Thymus (tissue), 11 donors: ENCODE data around the gene PHF14. TPM values are rescaled to one million over a fixed set of nuclear protein-coding genes. Genes with fewer than 3 reads are reported as not detected.
"Not testable (repeated sequence)": the region's sequence is repeated elsewhere in the genome, so short reads cannot be mapped to it uniquely, and the experiment has no call there.

Experiments used
- DNase-seq, 9 donors: peaks; one replicate each; pipeline ENCODE4 v3.0.0-alpha.2; 2013; ENCODE audit warnings: low spot score in 9 of 9, low read depth in 6 of 9, missing footprints in 1 of 9
- H3K27ac ChIP-seq, 2 donors: one replicate each; pipeline ENCODE4 v1.5.1; 2013; ENCODE audit warnings: control low read depth in 1 of 2, low read depth in 1 of 2, low read length in 1 of 2, mild to moderate bottlenecking in 1 of 2, moderate library complexity in 1 of 2
- H3K27me3 ChIP-seq, 2 donors: one replicate each; pipeline ENCODE4 v1.5.1; 2013; ENCODE audit warnings: low read length in 1 of 2; ENCODE audit not compliant: control insufficient read depth in 2 of 2, insufficient read depth in 1 of 2
- H3K36me3 ChIP-seq, 2 donors: one replicate each; pipeline ENCODE4 v1.5.1; 2013; ENCODE audit warnings: low read length in 1 of 2, mild to moderate bottlenecking in 1 of 2, moderate library complexity in 1 of 2; ENCODE audit not compliant: control insufficient read depth in 2 of 2, insufficient read depth in 2 of 2
- H3K4me1 ChIP-seq, 2 donors: one replicate each; pipeline ENCODE4 v1.5.1; 2013; ENCODE audit warnings: low read length in 2 of 2; ENCODE audit not compliant: control insufficient read depth in 2 of 2, insufficient read depth in 2 of 2
- H3K4me3 ChIP-seq, 2 donors: one replicate each; pipeline ENCODE4 v1.5.1; 2013; ENCODE audit warnings: low read length in 2 of 2, control low read depth in 1 of 2, mild to moderate bottlenecking in 1 of 2
- H3K9me3 ChIP-seq, 2 donors: one replicate each; pipeline ENCODE4 v1.5.1; 2013; ENCODE audit warnings: low read length in 1 of 2, mild to moderate bottlenecking in 1 of 2; ENCODE audit not compliant: control insufficient read depth in 2 of 2, insufficient read depth in 1 of 2
- WGBS: extraction: QIAGEN DNeasy Blood & Tissue Kit; methylation state at CpG from one replicate; pipeline ENCODE4 v1.1.7; 2013; 5-methylcytosine and 5-hydroxymethylcytosine counted together
- polyA plus RNA-seq: library from polyadenylated mRNA; stranded (reverse); fragments of 200-250 nt; gene quantifications from one replicate; pipeline ENCODE4 v1.2.3, GENCODE V29; 2013
- total RNA-seq: library from RNA; stranded (reverse); fragments of 120-200 nt; gene quantifications from one replicate; pipeline ENCODE4 v1.2.4, GENCODE V29; 2013
- donor health status: healthy.

PHF14 gene
- total and polyA plus RNA-seq, 2 donors: 48.2 to 57.3 TPM

- Histone ChIP-seq H3K27ac (no peak overlapping the region), H3K4me1 (peaks cover 0 to 9% of the 10 kb centered on the region in 2 donors), H3K9me3 (no peaks in the 10 kb centered on the region), H3K27me3 (no peaks in the 10 kb centered on the region), H3K4me3 (no peak overlapping the region), H3K36me3 (peaks cover 0 to 13% of the 10 kb centered on the region in 2 donors)
- DNase-seq: no peak
- 99% methylated on average over 5 of the region's 5 CpGs for WGBS
These were observed 1.5 kb upstream of the PHF14 start for GRCh38 chr7:10972174-10972573.

DNA sequence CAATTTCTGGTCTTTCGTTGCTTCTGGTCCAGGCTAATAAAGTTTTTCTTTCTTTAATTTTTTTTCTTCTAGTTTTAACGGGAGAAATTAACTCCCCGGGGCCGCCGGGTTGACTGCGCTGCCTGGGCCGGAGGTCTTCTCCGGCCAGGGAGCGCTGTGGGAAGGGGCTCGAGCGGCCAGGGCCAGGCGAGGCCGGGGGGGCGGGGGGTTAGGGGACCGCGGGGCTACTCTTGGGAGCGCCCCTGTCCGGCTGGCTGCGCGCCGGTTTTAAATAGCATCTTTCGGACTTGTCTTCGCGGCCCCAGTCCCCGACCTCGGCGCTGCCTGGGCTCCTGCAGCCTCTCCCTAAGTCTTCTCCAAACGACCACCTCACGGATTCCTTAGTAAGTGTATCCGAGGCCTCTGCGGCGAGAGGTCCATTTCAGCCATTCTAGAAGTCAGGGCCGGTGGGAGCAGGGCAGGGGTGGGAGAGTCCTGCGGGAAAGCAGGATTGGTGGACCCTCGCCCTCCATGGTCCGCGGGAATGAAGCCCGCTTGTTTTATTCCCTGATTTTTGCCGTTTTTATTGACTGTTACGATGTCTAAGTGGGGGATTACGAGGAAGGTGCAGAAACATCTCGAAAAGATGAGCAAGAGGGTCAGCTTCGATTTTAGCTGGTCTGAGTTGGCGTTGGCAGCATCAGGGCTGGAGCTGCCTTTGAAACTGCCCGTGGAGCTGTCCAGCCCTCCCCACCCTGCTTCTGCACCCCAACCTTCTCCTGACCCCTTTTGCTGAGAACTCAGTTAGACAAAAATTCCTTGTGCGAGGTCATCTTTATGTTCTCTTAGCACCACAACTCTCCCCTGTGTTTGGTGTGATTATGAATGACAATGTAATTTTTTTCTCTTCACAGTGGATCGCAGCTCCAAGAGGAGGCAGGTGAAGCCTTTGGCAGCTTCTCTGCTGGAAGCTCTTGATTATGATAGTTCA lies 555 bp downstream of the PHF14 start:
- Histone ChIP-seq H3K27me3 (no peaks in the 10 kb centered on the region), H3K27ac (peak overlapping the region; percentile 74 to 79), H3K4me3 (peak overlapping the region; percentile 75 to 76), H3K36me3 (peaks cover 0 to 21% of the 10 kb centered on the region in 2 donors), H3K4me1 (peaks cover 0 to 9% of the 10 kb centered on the region in 2 donors), H3K9me3 (no peaks in the 10 kb centered on the region)
- DNase-seq: peak in 5 of 9 donors; percentile 3 to 41 (median 13)
- WGBS: 1% methylated on average over 47 of the region's 47 CpGs

GRCh38 chr7:10977113-10977512 lies 3.4 kb downstream of the PHF14 start:
- peaks cover 0 to 25% of the 10 kb centered on the region in 2 donors for H3K36me3 ChIP-seq
- no peak for DNase-seq
- H3K27ac ChIP-seq: no peak overlapping the region
- no peak overlapping the region for H3K4me3 ChIP-seq
- H3K4me1 ChIP-seq: peaks cover 0 to 9% of the 10 kb centered on the region in 2 donors
- 83% methylated on average over 4 of the region's 4 CpGs for WGBS
- H3K9me3 ChIP-seq: no peaks in the 10 kb centered on the region
- no peaks in the 10 kb centered on the region for H3K27me3 ChIP-seq

- Histone ChIP-seq H3K4me3 (no peak overlapping the region), H3K4me1 (no peaks in the 10 kb centered on the region), H3K27ac (no peak overlapping the region), H3K27me3 (no peaks in the 10 kb centered on the region), H3K9me3 (no peaks in the 10 kb centered on the region), H3K36me3 (peaks cover 6 to 32% of the 10 kb centered on the region in 2 donors)
- 98% methylated on average over 3 of the region's 3 CpGs for WGBS
- DNase-seq: no peak
These were observed 7.6 kb downstream of the PHF14 start for GRCh38 chr7:10981317-10981716.

DNA sequence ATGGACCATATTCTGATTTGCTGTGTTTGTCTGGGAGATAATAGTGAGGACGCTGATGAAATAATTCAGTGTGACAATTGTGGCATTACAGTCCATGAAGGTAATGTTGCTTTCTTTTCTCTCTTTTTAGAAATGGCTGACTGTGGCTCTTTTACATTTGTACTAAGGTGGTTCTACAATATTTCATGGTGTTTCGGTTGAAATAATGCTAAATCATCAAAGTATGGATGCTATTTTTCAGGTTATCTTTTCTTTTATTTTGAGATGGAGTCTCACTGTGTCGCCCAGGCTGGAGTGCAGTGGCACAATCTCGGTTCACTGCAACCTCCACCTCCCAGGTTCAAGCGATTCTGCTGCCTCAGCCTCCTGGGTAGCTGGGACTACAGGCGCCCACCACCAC lies 17.1 kb downstream of the PHF14 start:
- H3K9me3 ChIP-seq, H3K4me1 ChIP-seq, DNase-seq, H3K27me3 ChIP-seq, H3K4me3 ChIP-seq, H3K27ac ChIP-seq: not testable (repeated sequence)
- peaks cover 18 to 46% of the 10 kb centered on the region in 2 donors for H3K36me3 ChIP-seq
- WGBS: 97% methylated on average over 6 of the region's 6 CpGs

DNA sequence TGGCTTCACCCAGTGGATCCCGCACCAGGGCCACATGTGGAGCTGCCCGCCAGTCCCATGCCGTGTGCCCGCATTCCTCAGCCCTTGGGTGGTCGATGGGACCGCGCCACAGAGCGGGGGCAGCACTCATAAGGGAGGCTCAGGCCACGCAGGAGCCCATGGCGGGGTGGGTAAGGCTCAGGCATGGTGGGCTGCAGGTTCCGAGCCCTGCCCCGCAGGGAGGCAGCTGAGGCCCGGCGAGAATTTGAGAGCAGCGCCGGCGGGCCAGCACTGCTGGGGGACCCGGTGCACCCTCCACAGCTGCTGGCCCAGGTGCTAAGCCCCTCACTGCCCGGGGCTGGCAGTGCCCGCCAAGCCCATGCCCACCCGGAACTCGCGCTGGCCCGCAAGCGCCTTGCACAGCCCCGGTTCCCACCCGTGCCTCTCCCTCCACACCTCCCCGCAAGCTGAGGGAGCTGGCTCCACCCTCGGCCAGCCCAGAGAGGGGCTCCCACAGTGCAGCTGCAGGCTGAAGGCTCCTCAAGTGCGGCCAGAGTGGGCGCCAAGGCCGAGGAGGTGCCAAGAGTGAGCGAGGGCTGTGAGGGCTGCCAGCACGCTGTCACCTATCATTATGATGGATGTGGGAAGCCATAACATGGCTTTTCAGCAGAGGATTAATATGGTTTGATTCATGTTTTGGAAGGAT lies 22.0 kb downstream of the PHF14 start:
- 97% methylated on average over 34 of the region's 34 CpGs for WGBS
- H3K9me3 ChIP-seq, H3K27ac ChIP-seq, H3K4me1 ChIP-seq, H3K4me3 ChIP-seq, H3K27me3 ChIP-seq, DNase-seq: not testable (repeated sequence)
- peaks cover 18 to 39% of the 10 kb centered on the region in 2 donors for H3K36me3 ChIP-seq

DNA sequence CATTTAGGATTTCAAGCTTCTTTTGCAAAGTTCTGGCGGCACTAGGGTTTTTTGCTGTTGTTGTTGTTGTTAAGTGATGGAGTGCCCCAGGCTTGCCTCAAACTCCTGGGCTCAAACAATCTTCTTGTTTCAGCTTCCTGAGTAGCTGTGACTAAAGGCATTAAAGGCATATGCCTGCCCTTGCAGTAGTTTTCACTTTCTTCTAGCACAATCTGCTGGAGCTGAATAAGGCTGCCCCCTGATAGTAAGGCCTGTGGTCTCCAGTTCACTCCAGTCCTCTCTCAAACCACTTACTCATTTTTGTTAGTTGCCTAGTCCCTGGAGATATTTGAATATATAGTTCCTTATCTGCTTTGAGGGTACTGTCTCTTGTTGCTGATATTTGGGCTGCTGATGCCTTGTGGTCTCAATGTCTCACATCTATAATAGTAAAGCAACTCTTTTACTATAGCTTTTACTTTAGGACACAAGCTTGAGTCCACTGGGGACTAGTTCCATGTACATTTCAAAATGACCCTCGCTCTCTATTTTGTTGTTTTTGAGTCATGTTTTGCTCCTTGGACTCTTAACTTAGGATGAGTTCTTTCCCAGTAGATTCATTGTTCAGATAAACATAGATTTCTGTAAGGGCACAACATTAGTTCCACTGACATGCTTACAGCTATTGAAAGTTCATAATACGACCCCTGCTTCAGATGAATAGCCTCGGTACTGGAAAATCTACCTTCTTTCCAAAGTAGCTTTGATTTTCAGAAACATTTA lies 25.5 kb downstream of the PHF14 start:
- WGBS: 97% methylated on average over 4 of the region's 4 CpGs
- Histone ChIP-seq H3K36me3 (peaks cover 13 to 14% of the 10 kb centered on the region in 2 donors), H3K27ac (no peak overlapping the region)

GRCh38 chr7:11005202-11005601 lies 31.5 kb downstream of the PHF14 start:
- H3K4me3 ChIP-seq: no peak overlapping the region
- H3K27me3 ChIP-seq: no peaks in the 10 kb centered on the region
- no peak overlapping the region for H3K27ac ChIP-seq
- peaks cover 6 to 18% of the 10 kb centered on the region in 2 donors for H3K36me3 ChIP-seq
- no peaks in the 10 kb centered on the region for H3K4me1 ChIP-seq
- no peaks in the 10 kb centered on the region for H3K9me3 ChIP-seq
- DNase-seq: no peak

More for the DNA sequence above, 25.5 kb downstream of the PHF14 start:
- Histone ChIP-seq H3K27me3 (no peaks in the 10 kb centered on the region), H3K4me1 (no peaks in the 10 kb centered on the region), H3K9me3 (peaks cover 0 to 6% of the 10 kb centered on the region in 2 donors), H3K4me3 (no peak overlapping the region)
- DNase-seq: peak in 1 of 9 donors; percentile 10
